NB4 (cell line): ENCODE measurements around the gene LRRC28.
A peak's percentile ranks its signal among the peaks of the same experiment; 100 is the strongest.

ENCODE experiments used
- DNase-seq: peaks from one replicate; pipeline ENCODE4 v3.0.0; 2010; ENCODE audit warnings: low read depth
- H3K4me3 ChIP-seq: one replicate; pipeline ENCODE4 v1.5.1; 2011; ENCODE audit warnings: mild to moderate bottlenecking, low read depth, low read length, moderate library complexity
- CTCF ChIP-seq: IDR thresholded peaks from one replicate; pipeline ENCODE4 v1.5.1; 2012; ENCODE audit warnings: low read depth, low read length
- MAX ChIP-seq: IDR thresholded peaks from 2 replicates; pipeline ENCODE4 v1.6.1; 2011; ENCODE audit warnings: low read depth, low read length
- MYC ChIP-seq: IDR thresholded peaks from 2 replicates; pipeline ENCODE4 v1.6.1; 2011; ENCODE audit warnings: low read depth, low read length
- POLR2A ChIP-seq: IDR thresholded peaks from 2 replicates; pipeline ENCODE4 v1.6.1; 2011; ENCODE audit warnings: mild to moderate bottlenecking; ENCODE audit not compliant: insufficient read length; ENCODE audit errors: extremely low read depth

Gene LRRC28

GRCh38 chr15:99252326-99252725, 1.0 kb downstream of the LRRC28 start:
- peak; percentile 13 for DNase-seq
- peak overlapping the region; percentile 87 for H3K4me3 ChIP-seq
- TF ChIP-seq MAX (no peak), POLR2A (no peak), CTCF (no peak), MYC (no peak)

- no peak for DNase-seq
- TF ChIP-seq POLR2A, result no peak
- no peak for TF ChIP-seq MAX
- no peak for TF ChIP-seq MYC
- TF ChIP-seq CTCF, result no peak
- H3K4me3 ChIP-seq, result no peak overlapping the region
These were observed 2.3 kb downstream of the LRRC28 start for GRCh38 chr15:99253381-99254090.

GRCh38 chr15:99257107-99257750, 5.9 kb downstream of the LRRC28 start:
- no peak overlapping the region for H3K4me3 ChIP-seq
- no peak for TF ChIP-seq CTCF
- TF ChIP-seq MYC, result no peak
- TF ChIP-seq MAX, result no peak
- TF ChIP-seq POLR2A, result no peak
- DNase-seq, result no peak

- TF ChIP-seq CTCF, result no peak
- TF ChIP-seq MAX, result no peak
- TF ChIP-seq POLR2A, result no peak
- TF ChIP-seq MYC, result no peak
- no peak for DNase-seq
- H3K4me3 ChIP-seq, result no peak overlapping the region
These were observed 12.8 kb downstream of the LRRC28 start for GRCh38 chr15:99264125-99264524.

- no peak for TF ChIP-seq POLR2A
- no peak for TF ChIP-seq MYC
- no peak for TF ChIP-seq CTCF
- no peak for TF ChIP-seq MAX
- no peak for DNase-seq
- H3K4me3 ChIP-seq, result no peak overlapping the region
These were observed 14.3 kb downstream of the LRRC28 start for GRCh38 chr15:99265541-99266070.
